ENCODE data around the gene RNU1-2.
"Not testable (repeated sequence)": the region's sequence is repeated elsewhere in the genome, so short reads cannot be mapped to it uniquely, and the experiment has no call there.

RNU1-2 gene

GRCh38 chr1:16900751-16901150 is 5.0 kb downstream of the RNU1-2 start:
- TF ChIP-seq SUZ12 (IDR thresholded peaks at IDR 0.05; ENCODE audit: extremely low read depth, insufficient read depth, insufficient read length) (no peak), ZNF274 (IDR thresholded peaks at IDR 0.05; ENCODE audit: low read depth, low read length) (no peak), YY1 (IDR thresholded peaks at IDR 0.05; ENCODE audit: insufficient read depth, insufficient read length) (no peak)
- no peaks in the 10 kb centered on the region for H3K9me3 ChIP-seq (ENCODE audit: insufficient read depth, low read length)
- no peak overlapping the region for H3K4me3 ChIP-seq (ENCODE audit: insufficient read length, low read depth)
- H3K36me3 ChIP-seq (ENCODE audit: insufficient read depth, insufficient read length, low read length), result no peaks in the 10 kb centered on the region
- DNase-seq (ENCODE audit: low read depth, low spot score), result no peak
- H3K27me3 ChIP-seq (ENCODE audit: insufficient read depth, insufficient read length), result no peaks in the 10 kb centered on the region
- H3K9ac ChIP-seq (ENCODE audit: insufficient read length, low read depth), result no peak overlapping the region
- no peaks in the 10 kb centered on the region for H3K4me1 ChIP-seq (ENCODE audit: insufficient read depth, insufficient read length)

- not testable (repeated sequence) for H3K9ac ChIP-seq (ENCODE audit: insufficient read length, low read depth); H3K27me3 ChIP-seq (ENCODE audit: insufficient read depth, insufficient read length); H3K36me3 ChIP-seq (ENCODE audit: insufficient read depth, insufficient read length, low read length); H3K4me3 ChIP-seq (ENCODE audit: insufficient read length, low read depth); DNase-seq (ENCODE audit: low read depth, low spot score); H3K4me1 ChIP-seq (ENCODE audit: insufficient read depth, insufficient read length); H3K9me3 ChIP-seq (ENCODE audit: insufficient read depth, low read length)
Observed at GRCh38 chr1:16901371-16901770, 5.6 kb downstream of the RNU1-2 start.

- TF ChIP-seq SUZ12 (IDR thresholded peaks at IDR 0.05; ENCODE audit: extremely low read depth, insufficient read depth, insufficient read length) (no peak), ZNF274 (IDR thresholded peaks at IDR 0.05; ENCODE audit: low read depth, low read length) (no peak), YY1 (IDR thresholded peaks at IDR 0.05; ENCODE audit: insufficient read depth, insufficient read length) (no peak)
- Histone ChIP-seq H3K36me3 (ENCODE audit: insufficient read depth, insufficient read length, low read length) (no peaks in the 10 kb centered on the region), H3K27me3 (ENCODE audit: insufficient read depth, insufficient read length) (no peaks in the 10 kb centered on the region), H3K9ac (ENCODE audit: insufficient read length, low read depth) (no peak overlapping the region), H3K4me3 (ENCODE audit: insufficient read length, low read depth) (no peak overlapping the region), H3K4me1 (ENCODE audit: insufficient read depth, insufficient read length) (no peaks in the 10 kb centered on the region), H3K9me3 (ENCODE audit: insufficient read depth, low read length) (peaks cover 5% of the 10 kb centered on the region; the same call in 1 of the 2 replicates)
- DNase-seq (ENCODE audit: low read depth, low spot score), result no peak
Observed at GRCh38 chr1:16903054-16903453, 7.3 kb downstream of the RNU1-2 start.

GRCh38 chr1:16903458-16903796 is 7.6 kb downstream of the RNU1-2 start:
- peak overlapping the region; percentile 38 for H3K9ac ChIP-seq (ENCODE audit: insufficient read length, low read depth)
- no peaks in the 10 kb centered on the region for H3K4me1 ChIP-seq (ENCODE audit: insufficient read depth, insufficient read length)
- H3K9me3 ChIP-seq (ENCODE audit: insufficient read depth, low read length), result peaks cover 5% of the 10 kb centered on the region; the same call in 1 of the 2 replicates
- no peak overlapping the region for H3K4me3 ChIP-seq (ENCODE audit: insufficient read length, low read depth)
- H3K36me3 ChIP-seq (ENCODE audit: insufficient read depth, insufficient read length, low read length), result no peaks in the 10 kb centered on the region
- DNase-seq (ENCODE audit: low read depth, low spot score), result no peak
- no peaks in the 10 kb centered on the region for H3K27me3 ChIP-seq (ENCODE audit: insufficient read depth, insufficient read length)
- TF ChIP-seq ZNF274 (IDR thresholded peaks at IDR 0.05; ENCODE audit: low read depth, low read length) (no peak), YY1 (IDR thresholded peaks at IDR 0.05; ENCODE audit: insufficient read depth, insufficient read length) (no peak), SUZ12 (IDR thresholded peaks at IDR 0.05; ENCODE audit: extremely low read depth, insufficient read depth, insufficient read length) (no peak)

GRCh38 chr1:16904560-16905109 is 8.9 kb downstream of the RNU1-2 start:
- no peaks in the 10 kb centered on the region for H3K36me3 ChIP-seq (ENCODE audit: insufficient read depth, insufficient read length, low read length)
- H3K9me3 ChIP-seq (ENCODE audit: insufficient read depth, low read length), result peaks cover 5% of the 10 kb centered on the region; the same call in 1 of the 2 replicates
- H3K27me3 ChIP-seq (ENCODE audit: insufficient read depth, insufficient read length), result no peaks in the 10 kb centered on the region
- TF ChIP-seq ZNF274 (IDR thresholded peaks at IDR 0.05; ENCODE audit: low read depth, low read length) (no peak), SUZ12 (IDR thresholded peaks at IDR 0.05; ENCODE audit: extremely low read depth, insufficient read depth, insufficient read length) (no peak), YY1 (IDR thresholded peaks at IDR 0.05; ENCODE audit: insufficient read depth, insufficient read length) (no peak)
- H3K9ac ChIP-seq (ENCODE audit: insufficient read length, low read depth), result peak overlapping the region; percentile 94
- DNase-seq (ENCODE audit: low read depth, low spot score), result peak; percentile 98
- no peaks in the 10 kb centered on the region for H3K4me1 ChIP-seq (ENCODE audit: insufficient read depth, insufficient read length)
- peak overlapping the region; percentile 29 for H3K4me3 ChIP-seq (ENCODE audit: insufficient read length, low read depth)

- H3K27me3 ChIP-seq (ENCODE audit: insufficient read depth, insufficient read length), result no peaks in the 10 kb centered on the region
- peaks cover 5% of the 10 kb centered on the region; the same call in 1 of the 2 replicates for H3K9me3 ChIP-seq (ENCODE audit: insufficient read depth, low read length)
- peak overlapping the region; percentile 29 for H3K4me3 ChIP-seq (ENCODE audit: insufficient read length, low read depth)
- TF ChIP-seq ZNF274 (IDR thresholded peaks at IDR 0.05; ENCODE audit: low read depth, low read length), result no peak
- no peak for TF ChIP-seq YY1 (IDR thresholded peaks at IDR 0.05; ENCODE audit: insufficient read depth, insufficient read length)
- no peak for TF ChIP-seq SUZ12 (IDR thresholded peaks at IDR 0.05; ENCODE audit: extremely low read depth, insufficient read depth, insufficient read length)
- DNase-seq (ENCODE audit: low read depth, low spot score), result no peak
- H3K36me3 ChIP-seq (ENCODE audit: insufficient read depth, insufficient read length, low read length), result no peaks in the 10 kb centered on the region
- H3K9ac ChIP-seq (ENCODE audit: insufficient read length, low read depth), result peak overlapping the region; percentile 94
- H3K4me1 ChIP-seq (ENCODE audit: insufficient read depth, insufficient read length), result no peaks in the 10 kb centered on the region
Observed at GRCh38 chr1:16905110-16905867, 9.5 kb downstream of the RNU1-2 start.

- Histone ChIP-seq H3K9ac (ENCODE audit: insufficient read length, low read depth) (no peak overlapping the region), H3K4me3 (ENCODE audit: insufficient read length, low read depth) (no peak overlapping the region), H3K27me3 (ENCODE audit: insufficient read depth, insufficient read length) (no peaks in the 10 kb centered on the region), H3K36me3 (ENCODE audit: insufficient read depth, insufficient read length, low read length) (no peaks in the 10 kb centered on the region), H3K4me1 (ENCODE audit: insufficient read depth, insufficient read length) (no peaks in the 10 kb centered on the region), H3K9me3 (ENCODE audit: insufficient read depth, low read length) (peaks cover 5% of the 10 kb centered on the region; the same call in 1 of the 2 replicates)
- TF ChIP-seq ZNF274 (IDR thresholded peaks at IDR 0.05; ENCODE audit: low read depth, low read length) (no peak), SUZ12 (IDR thresholded peaks at IDR 0.05; ENCODE audit: extremely low read depth, insufficient read depth, insufficient read length) (no peak), YY1 (IDR thresholded peaks at IDR 0.05; ENCODE audit: insufficient read depth, insufficient read length) (no peak)
- no peak for DNase-seq (ENCODE audit: low read depth, low spot score)
Observed at GRCh38 chr1:16905868-16906702, 10.3 kb downstream of the RNU1-2 start.

All from NT2/D1 (cell line).